NCI-H748 (cell line): ENCODE measurements around the gene ARHGAP6.

Experiments used
- DNase-seq: peaks from one replicate; lab custom pipeline; 2025; ENCODE audit not compliant: unreplicated experiment; lab: John Stamatoyannopoulos, UW

ARHGAP6 gene

GRCh38 chrX:11665168-11666111, at the start of gene ARHGAP6:
ARHGAP6 (minus strand) TSS chrX:11665920; CDS start chrX:11664828, 1,092 bp downstream.
- peak; percentile 63 for DNase-seq

- DNase-seq = peak; percentile 19
Observed at GRCh38 chrX:11704725-11705495, 39.2 kb upstream of the ARHGAP6 start.

- DNase-seq = no peak
Observed at GRCh38 chrX:11703855-11704254, 38.1 kb upstream of the ARHGAP6 start.

GRCh38 chrX:11702965-11703631, 37.4 kb upstream of the ARHGAP6 start:
- no peak for DNase-seq

- DNase-seq = no peak
Observed at GRCh38 chrX:11702420-11702819, 36.7 kb upstream of the ARHGAP6 start.

GRCh38 chrX:11698702-11699101, 33.0 kb upstream of the ARHGAP6 start:
- no peak for DNase-seq

GRCh38 chrX:11688201-11688600, 22.5 kb upstream of the ARHGAP6 start:
- no peak for DNase-seq

GRCh38 chrX:11687157-11687556, 21.4 kb upstream of the ARHGAP6 start:
- no peak for DNase-seq

GRCh38 chrX:11683057-11683456, 17.3 kb upstream of the ARHGAP6 start:
- no peak for DNase-seq

GRCh38 chrX:11678158-11678557, 12.4 kb upstream of the ARHGAP6 start:
- DNase-seq = no peak

GRCh38 chrX:11672213-11672612, 6.5 kb upstream of the ARHGAP6 start:
- DNase-seq = no peak

GRCh38 chrX:11670316-11670715, 4.6 kb upstream of the ARHGAP6 start:
- no peak for DNase-seq

GRCh38 chrX:11666952-11667685, 1.4 kb upstream of the ARHGAP6 start:
- no peak for DNase-seq

GRCh38 chrX:11666164-11666563, 444 bp upstream of the ARHGAP6 start:
- peak; percentile 38 for DNase-seq

- DNase-seq = peak; percentile 33
Observed at GRCh38 chrX:11664211-11665167, 1.2 kb downstream of the ARHGAP6 start.

- peak; percentile 2 for DNase-seq
Observed at GRCh38 chrX:11663875-11664210, 1.9 kb downstream of the ARHGAP6 start.

GRCh38 chrX:11655282-11656015, 10.3 kb downstream of the ARHGAP6 start:
- DNase-seq = no peak

GRCh38 chrX:11648705-11649519, 16.8 kb downstream of the ARHGAP6 start:
- no peak for DNase-seq
